ENCODE results near the gene PLPP1. TPM values are rescaled to one million over a fixed set of nuclear protein-coding genes. Genes with fewer than 3 reads are reported as not detected.

The PLPP1 gene
- total RNA-seq, 1 donor from 2014 or later = 36.2 TPM

- no peak for TF ChIP-seq CTCF (conservative IDR thresholded peaks at IDR 0.05; ENCODE audit: low read depth, low read length)
- no peak for DNase-seq (ENCODE audit: low read depth)
- H3K4me3 ChIP-seq (ENCODE audit: low read depth, low read length) = no peak overlapping the region
Observed at GRCh38 chr5:55418994-55419968, 115.5 kb downstream of the PLPP1 start.

DNA sequence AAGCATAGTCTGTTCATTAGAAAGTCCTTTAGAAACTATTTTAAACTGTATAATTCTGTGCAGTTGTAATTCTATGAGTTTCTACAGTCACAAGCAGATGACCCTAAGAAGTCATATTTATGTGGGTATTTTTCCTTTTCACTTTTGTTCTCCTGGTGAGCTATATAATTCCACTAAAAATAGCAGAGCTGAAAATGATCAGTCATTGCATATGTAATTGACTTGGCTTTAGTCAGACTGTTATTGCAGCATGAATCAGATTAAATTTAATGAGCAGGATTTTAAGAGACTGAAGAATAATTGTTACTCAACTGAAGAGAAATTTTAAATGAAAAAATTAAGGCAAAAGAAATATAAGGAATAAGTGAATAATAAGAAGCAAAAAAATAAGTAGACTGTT lies 118.5 kb downstream of the PLPP1 start:
- H3K4me3 ChIP-seq (ENCODE audit: low read depth, low read length) = no peak overlapping the region
- DNase-seq (ENCODE audit: low read depth) = no peak

GRCh38 chr5:55415071-55415470 lies 119.7 kb downstream of the PLPP1 start:
- no peak for DNase-seq (ENCODE audit: low read depth)
- TF ChIP-seq CTCF (conservative IDR thresholded peaks at IDR 0.05; ENCODE audit: low read depth, low read length) = no peak
- no peak overlapping the region for H3K4me3 ChIP-seq (ENCODE audit: low read depth, low read length)

More for the DNA sequence above, 118.5 kb downstream of the PLPP1 start:
- no peak for TF ChIP-seq CTCF (conservative IDR thresholded peaks at IDR 0.05; ENCODE audit: low read depth, low read length)

GRCh38 chr5:55413644-55414043 lies 121.1 kb downstream of the PLPP1 start:
- TF ChIP-seq CTCF (conservative IDR thresholded peaks at IDR 0.05; ENCODE audit: low read depth, low read length) = no peak
- no peak overlapping the region for H3K4me3 ChIP-seq (ENCODE audit: low read depth, low read length)
- no peak for DNase-seq (ENCODE audit: low read depth)

GRCh38 chr5:55411876-55412275 lies 122.9 kb downstream of the PLPP1 start:
- no peak overlapping the region for H3K4me3 ChIP-seq (ENCODE audit: low read depth, low read length)
- no peak for DNase-seq (ENCODE audit: low read depth)
- TF ChIP-seq CTCF (conservative IDR thresholded peaks at IDR 0.05; ENCODE audit: low read depth, low read length) = no peak

GRCh38 chr5:55410845-55411244 lies 123.9 kb downstream of the PLPP1 start:
- TF ChIP-seq CTCF (conservative IDR thresholded peaks at IDR 0.05; ENCODE audit: low read depth, low read length) = no peak
- no peak for DNase-seq (ENCODE audit: low read depth)
- no peak overlapping the region for H3K4me3 ChIP-seq (ENCODE audit: low read depth, low read length)

DNA sequence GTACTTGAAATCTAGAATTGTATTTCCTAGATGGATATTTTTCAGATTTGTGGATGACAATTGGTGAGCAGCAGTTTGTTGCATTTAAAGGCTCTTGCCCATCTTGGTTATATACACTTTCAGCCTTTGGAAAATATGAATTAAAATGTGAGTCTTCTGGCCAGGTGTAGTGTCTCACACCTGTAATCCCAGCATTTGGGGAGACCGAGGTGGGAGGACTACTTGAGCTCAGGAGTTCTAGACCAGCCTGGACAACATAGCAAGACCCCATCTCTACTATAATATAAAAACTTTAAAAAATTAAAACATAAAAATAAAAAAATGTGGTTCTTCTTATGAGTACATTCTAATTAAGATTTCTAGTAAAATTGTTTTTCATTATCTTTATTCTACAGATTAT lies 125.0 kb downstream of the PLPP1 start:
- TF ChIP-seq CTCF (conservative IDR thresholded peaks at IDR 0.05; ENCODE audit: low read depth, low read length) = no peak
- no peak for DNase-seq (ENCODE audit: low read depth)
- H3K4me3 ChIP-seq (ENCODE audit: low read depth, low read length) = no peak overlapping the region

Measured in epithelial cell of proximal tubule (primary cell).